Measurements from ENCODE around the gene PPP4R3A. TPM values are rescaled to one million over a fixed set of nuclear protein-coding genes. Genes with fewer than 3 reads are reported as not detected.

The PPP4R3A gene
- total and polyA plus RNA-seq, 12 donors: 28.1 to 69.2 (median 52.6) TPM

GRCh38 chr14:91458612-91459011 lies 51.5 kb downstream of the PPP4R3A start:
- no peak for DNase-seq
- H3K4me3 ChIP-seq: no peak overlapping the region
- intact Hi-C loops (cut with DNase I): no loop called here
- H3K4me1 ChIP-seq (replicated peaks in 1 of 2): no peaks in the 10 kb centered on the region
- TF ChIP-seq, protein P1, sequence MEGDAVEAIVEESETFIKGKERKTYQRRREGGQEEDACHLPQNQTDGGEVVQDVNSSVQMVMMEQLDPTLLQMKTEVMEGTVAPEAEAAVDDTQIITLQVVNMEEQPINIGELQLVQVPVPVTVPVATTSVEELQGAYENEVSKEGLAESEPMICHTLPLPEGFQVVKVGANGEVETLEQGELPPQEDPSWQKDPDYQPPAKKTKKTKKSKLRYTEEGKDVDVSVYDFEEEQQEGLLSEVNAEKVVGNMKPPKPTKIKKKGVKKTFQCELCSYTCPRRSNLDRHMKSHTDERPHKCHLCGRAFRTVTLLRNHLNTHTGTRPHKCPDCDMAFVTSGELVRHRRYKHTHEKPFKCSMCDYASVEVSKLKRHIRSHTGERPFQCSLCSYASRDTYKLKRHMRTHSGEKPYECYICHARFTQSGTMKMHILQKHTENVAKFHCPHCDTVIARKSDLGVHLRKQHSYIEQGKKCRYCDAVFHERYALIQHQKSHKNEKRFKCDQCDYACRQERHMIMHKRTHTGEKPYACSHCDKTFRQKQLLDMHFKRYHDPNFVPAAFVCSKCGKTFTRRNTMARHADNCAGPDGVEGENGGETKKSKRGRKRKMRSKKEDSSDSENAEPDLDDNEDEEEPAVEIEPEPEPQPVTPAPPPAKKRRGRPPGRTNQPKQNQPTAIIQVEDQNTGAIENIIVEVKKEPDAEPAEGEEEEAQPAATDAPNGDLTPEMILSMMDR (IDR thresholded peaks at IDR 0.05): no peak
- TF ChIP-seq POLR2A (IDR thresholded peaks at IDR 0.05): no peak
- H3K27ac ChIP-seq: no peak overlapping the region
- no peaks in the 10 kb centered on the region for H3K9me3 ChIP-seq (replicated peaks in 1 of 3)
- WGBS, 4 donors: 90 to 92% (median 91%) methylated on average over 5 of the region's 5 CpGs
- H3K27me3 ChIP-seq: no peaks in the 10 kb centered on the region
- peaks cover 4 to 77% of the 10 kb centered on the region in 2 donors for H3K36me3 ChIP-seq (replicated peaks in 1 of 2)

- intact Hi-C loops (cut with DNase I): no loop called here
- Histone ChIP-seq H3K4me1 (replicated peaks in 1 of 2) (no peaks in the 10 kb centered on the region), H3K4me3 (no peak overlapping the region), H3K36me3 (replicated peaks in 1 of 2) (peaks cover 4 to 56% of the 10 kb centered on the region in 2 donors), H3K9me3 (replicated peaks in 1 of 3) (no peaks in the 10 kb centered on the region), H3K27me3 (no peaks in the 10 kb centered on the region), H3K27ac (no peak overlapping the region)
- WGBS, 4 donors: 96 to 100% (median 100%) methylated on average over 1 of the region's 1 CpG
- no peak for TF ChIP-seq POLR2A (IDR thresholded peaks at IDR 0.05)
- TF ChIP-seq, protein P1 (IDR thresholded peaks at IDR 0.05): no peak
- no peak for DNase-seq
Measured at GRCh38 chr14:91456283-91456682, 53.8 kb downstream of the PPP4R3A start.

DNA sequence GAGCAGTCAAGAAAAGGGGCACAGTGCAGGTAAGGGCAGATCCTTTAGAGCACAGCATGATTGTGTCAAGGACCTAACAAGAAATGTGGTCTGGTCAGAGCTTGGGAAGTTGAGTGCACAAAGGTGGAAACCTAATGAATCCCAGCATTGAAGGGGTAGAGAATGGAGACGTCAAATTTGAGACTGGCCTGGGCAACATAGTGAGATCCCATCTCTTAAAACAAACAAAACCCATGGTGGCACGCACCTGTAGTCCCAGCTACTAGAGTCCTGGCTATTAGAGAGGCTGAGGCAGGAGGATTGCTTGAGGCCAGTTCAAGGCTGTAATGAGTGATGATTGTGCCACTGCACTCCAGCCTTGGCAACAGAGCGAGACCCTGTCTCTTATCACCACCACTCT lies 55.5 kb downstream of the PPP4R3A start:
- H3K27ac ChIP-seq: no peak overlapping the region
- H3K27me3 ChIP-seq: no peaks in the 10 kb centered on the region
- peaks cover 0 to 39% of the 10 kb centered on the region in 2 donors for H3K36me3 ChIP-seq (replicated peaks in 1 of 2)
- intact Hi-C loops (cut with DNase I): no loop called here
- H3K9me3 ChIP-seq (replicated peaks in 1 of 3): no peaks in the 10 kb centered on the region
- no peaks in the 10 kb centered on the region for H3K4me1 ChIP-seq (replicated peaks in 1 of 2)
- no peak for DNase-seq
- H3K4me3 ChIP-seq: no peak overlapping the region
- 92 to 100% (median 97%) methylated on average over 3 of the region's 3 CpGs for WGBS, 4 donors
- TF ChIP-seq, protein P1 (IDR thresholded peaks at IDR 0.05): no peak
- no peak for TF ChIP-seq POLR2A (IDR thresholded peaks at IDR 0.05)

DNA sequence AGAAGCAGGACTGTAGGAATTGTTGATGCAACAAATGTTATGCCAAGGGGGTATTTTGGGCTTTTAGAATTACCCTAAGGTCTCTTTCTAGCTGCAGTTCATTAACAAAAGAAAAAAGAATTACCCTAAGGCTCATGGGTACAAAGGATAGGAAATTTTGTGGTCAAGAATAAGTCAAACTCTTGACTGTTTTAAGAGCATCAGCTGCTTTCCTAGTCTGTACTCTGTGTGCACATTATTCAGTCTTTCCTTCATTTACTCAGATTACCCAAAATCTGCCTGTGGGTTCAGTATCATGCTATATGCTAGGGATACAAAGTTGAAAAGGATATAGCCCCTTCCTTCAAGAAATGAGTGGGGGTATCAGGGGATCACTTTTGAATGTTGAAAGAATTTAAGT lies 56.0 kb downstream of the PPP4R3A start:
- H3K27ac ChIP-seq: no peak overlapping the region
- DNase-seq: no peak
- H3K27me3 ChIP-seq: no peaks in the 10 kb centered on the region
- no peaks in the 10 kb centered on the region for H3K4me1 ChIP-seq (replicated peaks in 1 of 2)
- no peak overlapping the region for H3K4me3 ChIP-seq
- peaks cover 0 to 36% of the 10 kb centered on the region in 2 donors for H3K36me3 ChIP-seq (replicated peaks in 1 of 2)
- no peaks in the 10 kb centered on the region for H3K9me3 ChIP-seq (replicated peaks in 1 of 3)
- TF ChIP-seq, protein P1 (IDR thresholded peaks at IDR 0.05): no peak
- TF ChIP-seq POLR2A (IDR thresholded peaks at IDR 0.05): no peak
- intact Hi-C loops (cut with DNase I): no loop called here

All from adrenal gland (tissue), 12 donors.